T-cell (primary cell): ENCODE results near the gene ENOX1. TPM values are rescaled to one million over a fixed set of nuclear protein-coding genes. Genes with fewer than 3 reads are reported as not detected.

Experiments used
- ATAC-seq, 4 experiments: fragments of 200-7000 bp in 3 of 4; fragments of 150-1000 bp in 1 of 4; cut with Tn5 transposase; replicated peaks in 1 of 4; 1 replicate in 3 of 4; 2 replicates in 1 of 4; pipeline ENCODE4 v1.10.0; 2021; ENCODE audit warnings: moderate library complexity in 3 of 4, mild to moderate bottlenecking in 2 of 4, moderate number of reproducible peaks in 1 of 4
- CTCF ChIA-PET, 2 donors: fragments of 300-600 bp; sonication (Branson Sonifier 250); formaldehyde crosslinking; loops; one replicate each; lab custom pipeline; 2022; ENCODE audit warnings: antibody characterized with exemption in 2 of 2; lab: Charles Lee
- POLR2A ChIA-PET, 2 donors: fragments of 300-600 bp; sonication (Branson Sonifier 250); formaldehyde crosslinking; loops; one replicate each; lab custom pipeline; 2022; ENCODE audit warnings: antibody characterized with exemption in 2 of 2; lab: Charles Lee
- DNase-seq, 35 experiments: peaks; one replicate each; pipeline versions ENCODE4 v3.0.0 to v3.0.0-alpha.2; 2013 to 2023
- H3K27ac ChIP-seq: one replicate; pipeline ENCODE4 v1.5.1; 2013; ENCODE audit warnings: low read length
- H3K27me3 ChIP-seq, 2 experiments: replicated peaks in 1 of 2; 1 replicate in 1 of 2; 2 replicates in 1 of 2; pipeline versions ENCODE4 v1.6.1 to v1.7.0; 2013; ENCODE audit warnings: low read length in 1 of 2, mixed read lengths in 1 of 2; ENCODE audit not compliant: control insufficient read depth in 2 of 2, insufficient read depth in 2 of 2; ENCODE audit errors: extremely low read depth in 1 of 2
- H3K36me3 ChIP-seq, 2 donors: 1 replicate in 1 of 2; 2 replicates in 1 of 2; pipeline versions ENCODE4 v1.6.1 to v1.7.0; 2013; ENCODE audit warnings: low read length in 1 of 2; ENCODE audit not compliant: control insufficient read depth in 2 of 2, insufficient read depth in 1 of 2; ENCODE audit errors: extremely low read depth in 1 of 2
- H3K4me1 ChIP-seq, 2 experiments: 1 replicate in 1 of 2; 2 replicates in 1 of 2; pipeline versions ENCODE4 v1.6.1 to v1.7.0; 2013; ENCODE audit warnings: low read length in 2 of 2, mixed read lengths in 1 of 2; ENCODE audit not compliant: insufficient read depth in 2 of 2, control insufficient read depth in 1 of 2; ENCODE audit errors: extremely low read depth in 1 of 2
- H3K4me3 ChIP-seq, 2 donors: 1 replicate in 1 of 2; 2 replicates in 1 of 2; pipeline versions ENCODE4 v1.5.1 to v1.7.0; 2013; ENCODE audit warnings: mild to moderate bottlenecking in 2 of 2, low read length in 1 of 2, moderate library complexity in 1 of 2; ENCODE audit not compliant: control insufficient read depth in 1 of 2; ENCODE audit errors: extremely low read depth in 1 of 2
- H3K9me3 ChIP-seq: 2 replicates; pipeline ENCODE4 v1.7.0; 2013
- H3K27ac Mint-ChIP-seq, 2 donors: one replicate each; pipeline ENCODE4 v1.8.0; 2020 to 2021; ENCODE audit warnings: mild to moderate bottlenecking in 2 of 2, mixed read lengths in 2 of 2
- H3K27me3 Mint-ChIP-seq, 2 donors: one replicate each; pipeline ENCODE4 v1.8.0; 2021 to 2022; ENCODE audit warnings: mixed read lengths in 2 of 2
- H3K36me3 Mint-ChIP-seq: one replicate; pipeline ENCODE4 v1.8.0; 2021; ENCODE audit warnings: mixed read lengths
- H3K4me1 Mint-ChIP-seq, 3 donors: one replicate each; pipeline ENCODE4 v1.8.0; 2020 to 2022; ENCODE audit warnings: mixed read lengths in 3 of 3, mild to moderate bottlenecking in 1 of 3
- H3K4me3 Mint-ChIP-seq, 3 donors: one replicate each; pipeline ENCODE4 v1.8.0; 2020 to 2022; ENCODE audit warnings: mild to moderate bottlenecking in 3 of 3, mixed read lengths in 3 of 3, moderate library complexity in 3 of 3
- H3K9me3 Mint-ChIP-seq, 3 donors: one replicate each; pipeline ENCODE4 v1.8.0; 2020 to 2022; ENCODE audit warnings: mixed read lengths in 3 of 3
- WGBS: methylation state at CpG from one replicate; pipeline ENCODE4 v1.1.5; 2013; ENCODE audit warnings: missing lambda C conversion rate; ENCODE audit not compliant: insufficient coverage; 5-methylcytosine and 5-hydroxymethylcytosine counted together
- total RNA-seq, 35 experiments: library from RNA in 6 of 35; stranded (reverse) in 6 of 35; fragments of 120-200 nt in 1 of 35; gene quantifications; one replicate each; pipeline versions ENCODE4 v1.2.1 to v1.2.4 and lab custom pipeline; 2013 to 2026

Gene ENOX1
- total RNA-seq, 5 donors from 2014 or later (not counting 1 experiment from before 2014, with no cell fraction given) = 0.10 TPM; not detected in 4

GRCh38 chr13:43751624-43752023 is 35.1 kb downstream of the ENOX1 start:
- DNase-seq (no peak), ATAC-seq (no peak)
- POLR2A ChIA-PET = no interaction called here
- H3K27me3 Mint-ChIP-seq = peaks cover 5 to 10% of the 10 kb centered on the region in 2 donors
- H3K9me3 Mint-ChIP-seq = no peaks in the 10 kb centered on the region
- H3K4me1 ChIP-seq = no peaks in the 10 kb centered on the region
- peaks cover 0 to 3% of the 10 kb centered on the region in 2 experiments for H3K27me3 ChIP-seq
- no peak overlapping the region for H3K27ac ChIP-seq
- CTCF ChIA-PET = no interaction called here
- no peaks in the 10 kb centered on the region for H3K36me3 Mint-ChIP-seq
- H3K27ac Mint-ChIP-seq = no peak overlapping the region
- H3K9me3 ChIP-seq = no peaks in the 10 kb centered on the region
- H3K36me3 ChIP-seq = no peaks in the 10 kb centered on the region
- no CpG with 5 or more reads among the region's 3 CpGs for WGBS
- no peak overlapping the region for H3K4me3 ChIP-seq
- H3K4me1 Mint-ChIP-seq = no peaks in the 10 kb centered on the region
- H3K4me3 Mint-ChIP-seq = no peak overlapping the region

- Histone ChIP-seq H3K9me3 (no peaks in the 10 kb centered on the region), H3K36me3 (no peaks in the 10 kb centered on the region), H3K27ac (no peak overlapping the region), H3K4me3 (no peak overlapping the region), H3K4me1 (no peaks in the 10 kb centered on the region), H3K27me3 (peaks cover 0 to 2% of the 10 kb centered on the region in 2 experiments)
- ATAC-seq (no peak), DNase-seq (no peak)
- no CpG with 5 or more reads among the region's 1 CpG for WGBS
- ChIA-PET POLR2A (no interaction called here), CTCF (no interaction called here)
- Mint-ChIP-seq H3K4me3 (no peak overlapping the region), H3K27ac (no peak overlapping the region), H3K27me3 (peaks cover 3 to 5% of the 10 kb centered on the region in 2 donors), H3K9me3 (no peaks in the 10 kb centered on the region), H3K4me1 (no peaks in the 10 kb centered on the region), H3K36me3 (no peaks in the 10 kb centered on the region)
Measured at GRCh38 chr13:43749503-43749902, 37.3 kb downstream of the ENOX1 start.

GRCh38 chr13:43744261-43745031 is 42.3 kb downstream of the ENOX1 start:
- DNase-seq = no peak
- H3K9me3 Mint-ChIP-seq = no peaks in the 10 kb centered on the region
- no peaks in the 10 kb centered on the region for H3K4me1 Mint-ChIP-seq
- H3K36me3 ChIP-seq = no peaks in the 10 kb centered on the region
- no peak overlapping the region for H3K4me3 Mint-ChIP-seq
- H3K4me1 ChIP-seq = no peaks in the 10 kb centered on the region
- ChIA-PET CTCF (no interaction called here), POLR2A (no interaction called here)
- H3K36me3 Mint-ChIP-seq = no peaks in the 10 kb centered on the region
- WGBS = 50% methylated on average over 1 of the region's 5 CpGs
- no peak overlapping the region for H3K27ac Mint-ChIP-seq
- H3K4me3 ChIP-seq = no peak overlapping the region
- H3K27ac ChIP-seq = no peak overlapping the region
- no peaks in the 10 kb centered on the region for H3K9me3 ChIP-seq
- ATAC-seq = no peak
- peaks cover 7 to 20% of the 10 kb centered on the region in 2 donors for H3K27me3 Mint-ChIP-seq
- no peaks in the 10 kb centered on the region for H3K27me3 ChIP-seq

- Histone ChIP-seq H3K36me3 (no peaks in the 10 kb centered on the region), H3K4me1 (no peaks in the 10 kb centered on the region), H3K4me3 (no peak overlapping the region), H3K9me3 (no peaks in the 10 kb centered on the region), H3K27ac (no peak overlapping the region), H3K27me3 (no peaks in the 10 kb centered on the region)
- H3K4me1 Mint-ChIP-seq = no peaks in the 10 kb centered on the region
- H3K27me3 Mint-ChIP-seq = peaks cover 7 to 20% of the 10 kb centered on the region in 2 donors
- DNase-seq (no peak), ATAC-seq (no peak)
- no peak overlapping the region for H3K27ac Mint-ChIP-seq
- no peak overlapping the region for H3K4me3 Mint-ChIP-seq
- no peaks in the 10 kb centered on the region for H3K36me3 Mint-ChIP-seq
- ChIA-PET CTCF (no interaction called here), POLR2A (no interaction called here)
- H3K9me3 Mint-ChIP-seq = no peaks in the 10 kb centered on the region
Measured at GRCh38 chr13:43742911-43743310, 43.9 kb downstream of the ENOX1 start.

GRCh38 chr13:43737392-43737923 is 49.3 kb downstream of the ENOX1 start:
- Mint-ChIP-seq H3K9me3 (no peaks in the 10 kb centered on the region), H3K4me1 (no peaks in the 10 kb centered on the region), H3K27me3 (peaks cover 2 to 9% of the 10 kb centered on the region in 2 donors), H3K36me3 (no peaks in the 10 kb centered on the region), H3K27ac (no peak overlapping the region), H3K4me3 (no peak overlapping the region)
- Histone ChIP-seq H3K9me3 (no peaks in the 10 kb centered on the region), H3K27me3 (no peaks in the 10 kb centered on the region), H3K36me3 (no peaks in the 10 kb centered on the region), H3K27ac (no peak overlapping the region), H3K4me3 (no peak overlapping the region), H3K4me1 (no peaks in the 10 kb centered on the region)
- ChIA-PET CTCF (no interaction called here), POLR2A (interaction anchor here in 1 of 2 donors (0.6 kb wide), 1 partner anchor 1854 kb away, joined by 4 read pairs; no protein-coding TSS in a partner anchor)
- DNase-seq (no peak), ATAC-seq (no peak)
- 100% methylated on average over 1 of the region's 3 CpGs for WGBS

- no peaks in the 10 kb centered on the region for H3K36me3 Mint-ChIP-seq
- no peak overlapping the region for H3K27ac Mint-ChIP-seq
Measured at GRCh38 chr13:43732726-43733125, 54.0 kb downstream of the ENOX1 start.

More at GRCh38 chr13:43732726-43733125, 54.0 kb downstream of the ENOX1 start:
- no peaks in the 10 kb centered on the region for H3K27me3 ChIP-seq
- no peak overlapping the region for H3K4me3 Mint-ChIP-seq
- no peaks in the 10 kb centered on the region for H3K36me3 ChIP-seq
- no peak overlapping the region for H3K27ac ChIP-seq
- H3K4me3 ChIP-seq = no peak overlapping the region
- H3K9me3 ChIP-seq = no peaks in the 10 kb centered on the region
- CTCF ChIA-PET = no interaction called here
- POLR2A ChIA-PET = no interaction called here
- H3K27me3 Mint-ChIP-seq = peaks cover 8 to 9% of the 10 kb centered on the region in 2 donors
- H3K9me3 Mint-ChIP-seq = no peaks in the 10 kb centered on the region
- no peaks in the 10 kb centered on the region for H3K4me1 ChIP-seq
- 100% methylated on average over 2 of the region's 3 CpGs for WGBS
- ATAC-seq (no peak), DNase-seq (no peak)
- H3K4me1 Mint-ChIP-seq = no peaks in the 10 kb centered on the region
